ENCODE data around the gene HMGB1.

Gene HMGB1

GRCh38 chr13:30429721-30430694 is 35.7 kb downstream of the HMGB1 start:
- DNase-seq: no peak

- no peak for DNase-seq
Measured at GRCh38 chr13:30429235-30429634, 36.5 kb downstream of the HMGB1 start.

GRCh38 chr13:30423891-30424290 is 41.8 kb downstream of the HMGB1 start:
- no peak for DNase-seq

- peak; percentile 60 for DNase-seq
Measured at GRCh38 chr13:30422054-30422839, 43.5 kb downstream of the HMGB1 start, which contains the start of gene UBE2L5. Gene UBE2L5 (plus strand): TSS chr13:30422493. CDS start chr13:30427991, 5,498 bp downstream.

- peak; percentile 15 for DNase-seq
Measured at GRCh38 chr13:30421093-30422053, 44.4 kb downstream of the HMGB1 start.

GRCh38 chr13:30418717-30419459 is 46.8 kb downstream of the HMGB1 start:
- no peak for DNase-seq

GRCh38 chr13:30418075-30418716 is 47.5 kb downstream of the HMGB1 start:
- DNase-seq: no peak

GRCh38 chr13:30416471-30416870 is 49.3 kb downstream of the HMGB1 start:
- no peak for DNase-seq

GRCh38 chr13:30415430-30416030 is 50.2 kb downstream of the HMGB1 start:
- no peak for DNase-seq

- no peak for DNase-seq
Measured at GRCh38 chr13:30413842-30414241, 51.9 kb downstream of the HMGB1 start.

- no peak for DNase-seq
Measured at GRCh38 chr13:30412346-30412745, 53.4 kb downstream of the HMGB1 start.

GRCh38 chr13:30410705-30411125 is 55.0 kb downstream of the HMGB1 start:
- DNase-seq: no peak

GRCh38 chr13:30409886-30410704 is 55.6 kb downstream of the HMGB1 start:
- no peak for DNase-seq

GRCh38 chr13:30408319-30409101 is 57.2 kb downstream of the HMGB1 start:
- DNase-seq: peak; percentile 70

- DNase-seq: no peak
Measured at GRCh38 chr13:30406779-30407416, 58.8 kb downstream of the HMGB1 start.

Measured in activated gamma-delta T cell (primary cell).